Neural cell (in vitro differentiated cells): ENCODE measurements around the gene DIP2C.

Experiments
- EZH2 ChIP-seq: fragments of 200-600, 300-800 bp; shearing (Covaris generic), sonication (generic); IDR thresholded peaks from 2 replicates; pipeline ENCODE4 v1.6.1; 2014; ENCODE audit warnings: antibody characterized with exemption, low read length, borderline replicate concordance, mild to moderate bottlenecking; ENCODE audit not compliant: insufficient read depth, poor library complexity, severe bottlenecking
- MXI1 ChIP-seq: fragments of 450-650 bp; conservative IDR thresholded peaks from 2 replicates; pipeline ENCODE4 v1.6.1; 2014; ENCODE audit warnings: antibody characterized with exemption, mild to moderate bottlenecking; ENCODE audit not compliant: poor library complexity, severe bottlenecking
- POLR2AphosphoS5 ChIP-seq: IDR thresholded peaks from 2 replicates; pipeline ENCODE4 v1.6.1; 2012
- TF ChIP-seq, protein P1 (sequence below): fragments of 450-650 bp; IDR thresholded peaks from 2 replicates; pipeline ENCODE4 v1.5.1; 2014; ENCODE audit warnings: antibody characterized with exemption, mild to moderate bottlenecking, moderate library complexity; ENCODE audit not compliant: poor library complexity, severe bottlenecking

GRCh38 chr10:369221-369683 is 320.2 kb downstream of the DIP2C start:
- TF ChIP-seq, protein P1, sequence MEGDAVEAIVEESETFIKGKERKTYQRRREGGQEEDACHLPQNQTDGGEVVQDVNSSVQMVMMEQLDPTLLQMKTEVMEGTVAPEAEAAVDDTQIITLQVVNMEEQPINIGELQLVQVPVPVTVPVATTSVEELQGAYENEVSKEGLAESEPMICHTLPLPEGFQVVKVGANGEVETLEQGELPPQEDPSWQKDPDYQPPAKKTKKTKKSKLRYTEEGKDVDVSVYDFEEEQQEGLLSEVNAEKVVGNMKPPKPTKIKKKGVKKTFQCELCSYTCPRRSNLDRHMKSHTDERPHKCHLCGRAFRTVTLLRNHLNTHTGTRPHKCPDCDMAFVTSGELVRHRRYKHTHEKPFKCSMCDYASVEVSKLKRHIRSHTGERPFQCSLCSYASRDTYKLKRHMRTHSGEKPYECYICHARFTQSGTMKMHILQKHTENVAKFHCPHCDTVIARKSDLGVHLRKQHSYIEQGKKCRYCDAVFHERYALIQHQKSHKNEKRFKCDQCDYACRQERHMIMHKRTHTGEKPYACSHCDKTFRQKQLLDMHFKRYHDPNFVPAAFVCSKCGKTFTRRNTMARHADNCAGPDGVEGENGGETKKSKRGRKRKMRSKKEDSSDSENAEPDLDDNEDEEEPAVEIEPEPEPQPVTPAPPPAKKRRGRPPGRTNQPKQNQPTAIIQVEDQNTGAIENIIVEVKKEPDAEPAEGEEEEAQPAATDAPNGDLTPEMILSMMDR: no peak
- TF ChIP-seq POLR2AphosphoS5 (no peak), EZH2 (no peak), MXI1 (no peak)
